Measurements from ENCODE around the gene CENPO. TPM values are rescaled to one million over a fixed set of nuclear protein-coding genes. Genes with fewer than 3 reads are reported as not detected.

Gene CENPO
- total and polyA plus RNA-seq, 2 experiments from 2014 or later: 13.2 to 13.3 TPM

- no peaks in the 10 kb centered on the region for H3K27me3 ChIP-seq (replicated peaks; ENCODE audit: insufficient read depth)
- 84 to 89% methylated on average over 3 of the region's 3 CpGs for WGBS, 2 experiments (ENCODE audit: low coverage in 1 of 2, low lambda C conversion rate in 2 of 2, missing lambda C conversion rate in 2 of 2)
- in situ Hi-C loops (cut with MboI): no loop called here
- no peak for DNase-seq
- no peak overlapping the region for H3K9ac ChIP-seq
- H3K79me2 ChIP-seq (ENCODE audit: insufficient read depth): peaks cover 3% of the 10 kb centered on the region
- no peaks in the 10 kb centered on the region for H4K20me1 ChIP-seq (ENCODE audit: insufficient read depth)
- H3F3A ChIP-seq (ENCODE audit: insufficient read depth): no peaks in the 10 kb centered on the region; the same call in 1 of the 2 replicates
- no peak overlapping the region for H2AFZ ChIP-seq
- H3K4me1 ChIP-seq (ENCODE audit: insufficient read depth): no peaks in the 10 kb centered on the region
- H3K9me3 ChIP-seq (ENCODE audit: low read depth): no peaks in the 10 kb centered on the region
- H3K27ac ChIP-seq: no peak overlapping the region
- H3K4me3 ChIP-seq: no peak overlapping the region
- TF ChIP-seq EZH2phosphoT487 (IDR thresholded peaks at IDR 0.05; ENCODE audit: insufficient read depth, low read depth) (no peak), EZH2 (IDR thresholded peaks at IDR 0.05; ENCODE audit: insufficient read depth, poor library complexity, severe bottlenecking) (no peak)
- H3K36me3 ChIP-seq (ENCODE audit: low read depth): no peaks in the 10 kb centered on the region
- no peak overlapping the region for H3K4me2 ChIP-seq (ENCODE audit: unreplicated experiment)
- H3K9me2 ChIP-seq (ENCODE audit: insufficient read depth): no peaks in the 10 kb centered on the region
Measured at GRCh38 chr2:24788816-24789215, 4.4 kb upstream of the CENPO start.

- Histone ChIP-seq H3K4me3 (no peak overlapping the region), H3K4me1 (ENCODE audit: insufficient read depth) (peaks cover 10% of the 10 kb centered on the region), H3K4me2 (ENCODE audit: unreplicated experiment) (no peak overlapping the region), H3K36me3 (ENCODE audit: low read depth) (no peaks in the 10 kb centered on the region), H4K20me1 (ENCODE audit: insufficient read depth) (no peaks in the 10 kb centered on the region), H3K27ac (no peak overlapping the region), H3K9me3 (ENCODE audit: low read depth) (no peaks in the 10 kb centered on the region), H3K9ac (no peak overlapping the region), H3F3A (ENCODE audit: insufficient read depth) (peaks cover 9% of the 10 kb centered on the region), H2AFZ (peak overlapping the region; percentile 84; the same call in 1 of the 2 replicates), H3K27me3 (replicated peaks; ENCODE audit: insufficient read depth) (no peaks in the 10 kb centered on the region), H3K79me2 (ENCODE audit: insufficient read depth) (peaks cover 30% of the 10 kb centered on the region), H3K9me2 (ENCODE audit: insufficient read depth) (no peaks in the 10 kb centered on the region)
- in situ Hi-C loops (cut with MboI): no loop called here
- no peak for TF ChIP-seq EZH2phosphoT487 (IDR thresholded peaks at IDR 0.05; ENCODE audit: insufficient read depth, low read depth)
- TF ChIP-seq EZH2 (IDR thresholded peaks at IDR 0.05; ENCODE audit: insufficient read depth, poor library complexity, severe bottlenecking): no peak
- 96 to 97% methylated on average over 5 of the region's 5 CpGs for WGBS, 2 experiments (ENCODE audit: low coverage in 1 of 2, low lambda C conversion rate in 2 of 2, missing lambda C conversion rate in 2 of 2)
- peak; percentile 13 for DNase-seq
Measured at GRCh38 chr2:24791452-24791851, 1.8 kb upstream of the CENPO start.

GRCh38 chr2:24792542-24792873 lies 717 bp upstream of the CENPO start:
- no peaks in the 10 kb centered on the region for H4K20me1 ChIP-seq (ENCODE audit: insufficient read depth)
- no peaks in the 10 kb centered on the region for H3K27me3 ChIP-seq (replicated peaks; ENCODE audit: insufficient read depth)
- peaks cover 9% of the 10 kb centered on the region for H3F3A ChIP-seq (ENCODE audit: insufficient read depth)
- no peaks in the 10 kb centered on the region for H3K9me2 ChIP-seq (ENCODE audit: insufficient read depth)
- DNase-seq: no peak
- H3K4me1 ChIP-seq (ENCODE audit: insufficient read depth): peaks cover 10% of the 10 kb centered on the region
- peak overlapping the region; percentile 94 for H3K9ac ChIP-seq
- H3K4me3 ChIP-seq: peak overlapping the region; percentile 83
- peak overlapping the region; percentile 93 for H3K4me2 ChIP-seq (ENCODE audit: unreplicated experiment)
- 6% methylated on average over 6 of the region's 6 CpGs for WGBS, 2 experiments (ENCODE audit: low coverage in 1 of 2, low lambda C conversion rate in 2 of 2, missing lambda C conversion rate in 2 of 2)
- peaks cover 40% of the 10 kb centered on the region for H3K79me2 ChIP-seq (ENCODE audit: insufficient read depth)
- H3K9me3 ChIP-seq (ENCODE audit: low read depth): no peaks in the 10 kb centered on the region
- H2AFZ ChIP-seq: peak overlapping the region; percentile 84
- H3K27ac ChIP-seq: peak overlapping the region; percentile 88
- H3K36me3 ChIP-seq (ENCODE audit: low read depth): no peaks in the 10 kb centered on the region
- TF ChIP-seq EZH2 (IDR thresholded peaks at IDR 0.05; ENCODE audit: insufficient read depth, poor library complexity, severe bottlenecking) (no peak), EZH2phosphoT487 (IDR thresholded peaks at IDR 0.05; ENCODE audit: insufficient read depth, low read depth) (no peak)
- in situ Hi-C loops (cut with MboI): no loop called here

- 1% methylated on average over 14 of the region's 14 CpGs for WGBS, 2 experiments (ENCODE audit: low coverage in 1 of 2, low lambda C conversion rate in 2 of 2, missing lambda C conversion rate in 2 of 2)
- DNase-seq: peak; percentile 63
- in situ Hi-C loops (cut with MboI): no loop called here
Measured at GRCh38 chr2:24793761-24794435, 673 bp downstream of the CENPO start.

More at GRCh38 chr2:24793761-24794435, 673 bp downstream of the CENPO start:
- Histone ChIP-seq H3K4me1 (ENCODE audit: insufficient read depth) (peaks cover 10% of the 10 kb centered on the region), H3K9ac (peak overlapping the region; percentile 94), H2AFZ (peak overlapping the region; percentile 84), H3K79me2 (ENCODE audit: insufficient read depth) (peaks cover 54% of the 10 kb centered on the region), H3F3A (ENCODE audit: insufficient read depth) (peaks cover 9% of the 10 kb centered on the region), H3K9me3 (ENCODE audit: low read depth) (no peaks in the 10 kb centered on the region), H3K9me2 (ENCODE audit: insufficient read depth) (no peaks in the 10 kb centered on the region), H3K4me2 (ENCODE audit: unreplicated experiment) (peak overlapping the region; percentile 82), H3K27me3 (replicated peaks; ENCODE audit: insufficient read depth) (no peaks in the 10 kb centered on the region), H4K20me1 (ENCODE audit: insufficient read depth) (no peaks in the 10 kb centered on the region), H3K4me3 (peak overlapping the region; percentile 83), H3K27ac (peak overlapping the region; percentile 88), H3K36me3 (ENCODE audit: low read depth) (no peaks in the 10 kb centered on the region)
- TF ChIP-seq EZH2 (IDR thresholded peaks at IDR 0.05; ENCODE audit: insufficient read depth, poor library complexity, severe bottlenecking) (no peak), EZH2phosphoT487 (IDR thresholded peaks at IDR 0.05; ENCODE audit: insufficient read depth, low read depth) (no peak)

Measured in GM23248 (cell line).